SK-N-SH (cell line): ENCODE data around the gene ABCA10. TPM values are rescaled to one million over a fixed set of nuclear protein-coding genes. Genes with fewer than 3 reads are reported as not detected.
A peak's percentile ranks its signal among the peaks of the same experiment; 100 is the strongest.

ENCODE experiments used
- CTCF ChIA-PET: fragments of 300-600, 350-600 bp; formaldehyde crosslinking; extraction: SDS; loops from one replicate; lab custom pipeline; 2021; lab: Yijun Ruan, JAX
- POLR2A ChIA-PET: fragments of 350-600 bp; sonication (Branson Sonifier 250); formaldehyde crosslinking; extraction: SDS; loops from one replicate; lab custom pipeline; 2020; ENCODE audit warnings: antibody characterized with exemption, inconsistent platforms; lab: Yijun Ruan, JAX
- DNase-seq: peaks from one replicate; pipeline ENCODE4 v3.0.0; 2012
- H2AFZ ChIP-seq: fragments of 200-600 bp; sonication (generic); 2 replicates; pipeline ENCODE4 v1.8.1; 2016; ENCODE audit warnings: antibody characterized with exemption, mild to moderate bottlenecking, low read depth
- H3F3A ChIP-seq: fragments of 200-600 bp; sonication (generic); replicated peaks from 2 replicates; pipeline ENCODE3; 2016; ENCODE audit warnings: antibody characterized with exemption, mild to moderate bottlenecking; ENCODE audit not compliant: insufficient read depth
- H3K27ac ChIP-seq, 2 experiments: fragments of 200-500 bp in 1 of 2; fragments of 200-600 bp in 1 of 2; sonication (Bioruptor generic) in 1 of 2; sonication (generic), shearing (Covaris generic) in 1 of 2; 2 replicates each; pipeline versions ENCODE4 v1.5.1 to v1.6.1; 2014 to 2016; ENCODE audit warnings: low read depth in 2 of 2, inconsistent platforms in 1 of 2, low read length in 1 of 2, mild to moderate bottlenecking in 1 of 2, mixed read lengths in 1 of 2
- H3K27me3 ChIP-seq: fragments of 200-600 bp; sonication (generic), shearing (Covaris generic); 2 replicates; pipeline ENCODE4 v1.6.1; 2016; ENCODE audit warnings: mixed run types; ENCODE audit not compliant: insufficient read depth
- H3K36me3 ChIP-seq, 2 experiments: fragments of 200-500 bp in 1 of 2; fragments of 200-600 bp in 1 of 2; sonication (Bioruptor generic) in 1 of 2; sonication (generic) in 1 of 2; replicated peaks in 1 of 2; 2 replicates each; pipeline versions ENCODE3 to v1.5.1; 2014 to 2016; ENCODE audit warnings: low read length in 1 of 2, mild to moderate bottlenecking in 1 of 2; ENCODE audit not compliant: insufficient read depth in 2 of 2, control insufficient read depth in 1 of 2
- H3K4me1 ChIP-seq, 2 experiments: fragments of 200-500 bp in 1 of 2; fragments of 200-600 bp in 1 of 2; sonication (Bioruptor generic) in 1 of 2; sonication (generic), shearing (Covaris generic) in 1 of 2; 2 replicates each; pipeline versions ENCODE4 v1.5.1 to v1.6.1; 2014 to 2016; ENCODE audit warnings: low read depth in 1 of 2, low read length in 1 of 2, mixed run types in 1 of 2; ENCODE audit not compliant: insufficient read depth in 2 of 2, control insufficient read depth in 1 of 2
- H3K4me2 ChIP-seq: fragments of 200-600 bp; sonication (generic), shearing (Covaris generic); 2 replicates; pipeline ENCODE4 v1.6.1; 2017; ENCODE audit warnings: mixed run types
- H3K4me3 ChIP-seq, 2 experiments: fragments of 200-500 bp in 1 of 2; fragments of 200-600 bp in 1 of 2; sonication (Bioruptor generic) in 1 of 2; sonication (generic), shearing (Covaris generic) in 1 of 2; 2 replicates each; pipeline versions ENCODE4 v1.5.1 to v1.8.1; 2014 to 2016; ENCODE audit warnings: low read depth in 2 of 2, inconsistent platforms in 1 of 2, low read length in 1 of 2, mild to moderate bottlenecking in 1 of 2, mixed read lengths in 1 of 2, moderate library complexity in 1 of 2
- H3K79me2 ChIP-seq: fragments of 200-600 bp; sonication (generic); 2 replicates; pipeline ENCODE4 v1.8.1; 2017; ENCODE audit warnings: mild to moderate bottlenecking; ENCODE audit not compliant: insufficient read depth
- H3K9ac ChIP-seq: fragments of 200-600 bp; sonication (generic); 2 replicates; pipeline ENCODE4 v1.6.1; 2017; ENCODE audit warnings: mixed run types
- H3K9me2 ChIP-seq: fragments of 200-600 bp; sonication (generic); 2 replicates; pipeline ENCODE4 v1.6.1; 2017; ENCODE audit warnings: mixed run types
- H3K9me3 ChIP-seq: fragments of 200-600 bp; sonication (generic); 2 replicates; pipeline ENCODE4 v1.6.1; 2017; ENCODE audit warnings: mixed run types, mild to moderate bottlenecking, moderate library complexity
- H4K20me1 ChIP-seq: fragments of 200-600 bp; sonication (generic); 2 replicates; pipeline ENCODE4 v1.6.1; 2017; ENCODE audit warnings: mild to moderate bottlenecking, mixed run types; ENCODE audit not compliant: insufficient read depth
- CHD2 ChIP-seq: fragments of 150-350 bp; IDR thresholded peaks from 2 replicates; pipeline ENCODE4 v1.6.1; 2018; ENCODE audit warnings: low read length; ENCODE audit not compliant: partially characterized antibody
- CTCF ChIP-seq: fragments of 200-600 bp; sonication (generic); IDR thresholded peaks from 2 replicates; pipeline ENCODE4 v1.6.1; 2017; ENCODE audit warnings: antibody characterized with exemption, mild to moderate bottlenecking, moderate library complexity
- EP300 ChIP-seq, 2 experiments: IDR thresholded peaks; 2 replicates each; pipeline versions ENCODE4 v1.4.0 to v1.6.1; 2012; ENCODE audit warnings: borderline replicate concordance in 1 of 2, low read depth in 1 of 2, low read length in 1 of 2
- FOXJ3 ChIP-seq: sonication (generic); formaldehyde crosslinking; IDR thresholded peaks from 2 replicates; pipeline ENCODE4 v1.5.1; 2020; ENCODE audit warnings: mild to moderate bottlenecking, missing genetic modification reagents
- JUND ChIP-seq: IDR thresholded peaks from 2 replicates; pipeline ENCODE4 v1.4.0; 2012
- POLR2AphosphoS5 ChIP-seq: IDR thresholded peaks from 2 replicates; pipeline ENCODE4 v1.6.1; 2012; ENCODE audit warnings: low read depth, low read length
- RFX5 ChIP-seq: IDR thresholded peaks from 2 replicates; pipeline ENCODE4 v1.6.1; 2012; ENCODE audit warnings: mild to moderate bottlenecking, improper control_type of control experiment, low read length
- RXRA ChIP-seq: IDR thresholded peaks from 2 replicates; pipeline ENCODE4 v1.4.0; 2012; ENCODE audit warnings: low read depth, mild to moderate bottlenecking, borderline replicate concordance
- YY1 ChIP-seq: IDR thresholded peaks from 2 replicates; pipeline ENCODE4 v1.4.0; 2012; ENCODE audit warnings: low read depth, mild to moderate bottlenecking
- WGBS: methylation state at CpG from one replicate; pipeline ENCODE4 v1.1.6; 2017; ENCODE audit warnings: low lambda C conversion rate; 5-methylcytosine and 5-hydroxymethylcytosine counted together
- polyA plus RNA-seq, 3 experiments: library from polyadenylated mRNA; depleted of rRNA; stranded (reverse); fragments of >200 nt; gene quantifications; 2 replicates each; pipeline ENCODE4 v1.2.3, GENCODE V29; 2012

Gene ABCA10
- polyA plus RNA-seq, 1 of the 3 experiments (the other 2 are of a cell fraction) = 0.07 TPM

GRCh38 chr17:69117855-69118784, 110.5 kb downstream of the ABCA10 start:
- Histone ChIP-seq H3K9ac (no peak overlapping the region), H3K4me3 (no peak overlapping the region), H3K36me3 (no peaks in the 10 kb centered on the region), H3K4me1 (no peaks in the 10 kb centered on the region; a peak in 1 of 4 replicates), H4K20me1 (no peaks in the 10 kb centered on the region), H3K4me2 (no peak overlapping the region), H3K9me2 (no peaks in the 10 kb centered on the region), H3K79me2 (no peaks in the 10 kb centered on the region), H3K27me3 (no peaks in the 10 kb centered on the region; the same call in 1 of the 2 replicates), H3F3A (no peaks in the 10 kb centered on the region), H3K9me3 (no peaks in the 10 kb centered on the region), H2AFZ (0 out of 2 replicates have a peak overlapping the region, but pooled peaks have one; percentile 11), H3K27ac (no peak overlapping the region)
- DNase-seq = no peak
- ChIA-PET POLR2A (no interaction called here), CTCF (no interaction called here)
- WGBS = 0% methylated on average over 2 of the region's 2 CpGs
- no peak for TF ChIP-seq EP300 (IDR thresholded peaks at IDR 0.05; ENCODE audit: borderline replicate concordance in 1 of 2, low read depth in 1 of 2, low read length in 1 of 2)
- TF ChIP-seq FOXJ3 = no peak

- no peaks in the 10 kb centered on the region for H3K9me2 ChIP-seq
- no peaks in the 10 kb centered on the region for H3F3A ChIP-seq
- H3K36me3 ChIP-seq = no peaks in the 10 kb centered on the region
- no peak overlapping the region for H3K4me3 ChIP-seq
- ChIA-PET CTCF (no interaction called here), POLR2A (no interaction called here)
- H2AFZ ChIP-seq = no peak overlapping the region
- no peaks in the 10 kb centered on the region for H4K20me1 ChIP-seq
- H3K27ac ChIP-seq = no peak overlapping the region
- TF ChIP-seq POLR2AphosphoS5 (no peak), CTCF (no peak), RFX5 (no peak), RXRA (no peak), YY1 (no peak), CHD2 (no peak), FOXJ3 (no peak), JUND (no peak)
- H3K4me2 ChIP-seq = no peak overlapping the region
- no peaks in the 10 kb centered on the region; the same call in 1 of the 2 replicates for H3K9me3 ChIP-seq
- 5% methylated on average over 1 of the region's 1 CpG for WGBS
- H3K4me1 ChIP-seq = no peaks in the 10 kb centered on the region; a peak in 1 of 4 replicates
- H3K79me2 ChIP-seq = no peaks in the 10 kb centered on the region
- H3K9ac ChIP-seq = no peak overlapping the region
- DNase-seq = no peak
- no peaks in the 10 kb centered on the region for H3K27me3 ChIP-seq
These were observed 116.8 kb downstream of the ABCA10 start for GRCh38 chr17:69111794-69112193.
